Measurements from ENCODE around the gene KDM3B.
"Not testable (repeated sequence)": the region's sequence is repeated elsewhere in the genome, so short reads cannot be mapped to it uniquely, and the experiment has no call there.

KDM3B gene

GRCh38 chr5:138349852-138350562, 2.5 kb upstream of the KDM3B start:
- no peak for DNase-seq

- DNase-seq = no peak
Observed at GRCh38 chr5:138350563-138350890, 2.0 kb upstream of the KDM3B start.

GRCh38 chr5:138351056-138351455, 1.4 kb upstream of the KDM3B start:
- DNase-seq = no peak

- no peak for DNase-seq
Observed at GRCh38 chr5:138351517-138351916, 968 bp upstream of the KDM3B start.

- peak; percentile 81 to 84 for DNase-seq
Observed at GRCh38 chr5:138352722-138353559, 456 bp downstream of the KDM3B start.

GRCh38 chr5:138353560-138354080, 1.1 kb downstream of the KDM3B start:
- no peak for DNase-seq

- no peak for DNase-seq
Observed at GRCh38 chr5:138354387-138354786, 1.9 kb downstream of the KDM3B start.

GRCh38 chr5:138354926-138355378, 2.5 kb downstream of the KDM3B start:
- DNase-seq = peak; percentile 80 to 82

GRCh38 chr5:138359621-138360020, 7.1 kb downstream of the KDM3B start:
- no peak for DNase-seq

GRCh38 chr5:138360941-138361452, 8.5 kb downstream of the KDM3B start:
- no peak for DNase-seq

- no peak for DNase-seq
Observed at GRCh38 chr5:138364576-138364975, 12.1 kb downstream of the KDM3B start.

- no peak for DNase-seq
Observed at GRCh38 chr5:138366632-138367382, 14.3 kb downstream of the KDM3B start.

- peak; percentile 59 to 74 for DNase-seq
Observed at GRCh38 chr5:138369261-138369660, 16.8 kb downstream of the KDM3B start.

- DNase-seq = peak; percentile 86 to 93
Observed at GRCh38 chr5:138369706-138370105, 17.2 kb downstream of the KDM3B start.

GRCh38 chr5:138370537-138370936, 18.1 kb downstream of the KDM3B start:
- DNase-seq = peak; percentile 60 to 79

GRCh38 chr5:138371454-138371853, 19.0 kb downstream of the KDM3B start:
- DNase-seq = no peak

GRCh38 chr5:138372225-138372624, 19.7 kb downstream of the KDM3B start:
- DNase-seq = no peak

- no peak for DNase-seq
Observed at GRCh38 chr5:138372653-138373052, 20.2 kb downstream of the KDM3B start.

- DNase-seq = no peak
Observed at GRCh38 chr5:138382347-138382746, 29.9 kb downstream of the KDM3B start.

- no peak for DNase-seq
Observed at GRCh38 chr5:138385660-138386059, 33.2 kb downstream of the KDM3B start.

GRCh38 chr5:138386290-138386689, 33.8 kb downstream of the KDM3B start:
- no peak for DNase-seq

- no peak for DNase-seq
Observed at GRCh38 chr5:138389332-138389731, 36.8 kb downstream of the KDM3B start.

GRCh38 chr5:138389911-138390310, 37.4 kb downstream of the KDM3B start:
- not testable (repeated sequence) for DNase-seq
